ENCODE measurements around the gene RFFL. TPM values are rescaled to one million over a fixed set of nuclear protein-coding genes. Genes with fewer than 3 reads are reported as not detected.

Gene RFFL
- total RNA-seq, 1 experiment from 2014 or later, result 29.2 TPM

GRCh38 chr17:35021520-35022380 is 41.8 kb downstream of the RFFL start:
- H3K4me1 Mint-ChIP-seq (ENCODE audit: low read depth, unreplicated experiment), result peaks cover 21% of the 10 kb centered on the region
- CTCF ChIA-PET, result no interaction called here
- no TSS peak for BruUV-seq (replicated peaks)
- no peak overlapping the region for H3K27ac Mint-ChIP-seq (ENCODE audit: unreplicated experiment)
- DNase-seq, result no peak
- H3K9me3 Mint-ChIP-seq (ENCODE audit: low read depth, unreplicated experiment), result no peaks in the 10 kb centered on the region
- H3K27me3 Mint-ChIP-seq (ENCODE audit: unreplicated experiment), result no peaks in the 10 kb centered on the region
- TF ChIP-seq CTCF (IDR thresholded peaks at IDR 0.05; ENCODE audit: unreplicated experiment), result no peak
- H3K36me3 Mint-ChIP-seq (ENCODE audit: insufficient read depth, unreplicated experiment), result peaks cover 32% of the 10 kb centered on the region
- H3K4me3 Mint-ChIP-seq (ENCODE audit: low read depth, unreplicated experiment), result no peak overlapping the region
- intact Hi-C loops (cut with micrococcal nuclease; ENCODE audit: unreplicated experiment), result no loop called here

GRCh38 chr17:35019386-35020179 is 43.9 kb downstream of the RFFL start:
- Mint-ChIP-seq H3K4me1 (ENCODE audit: low read depth, unreplicated experiment) (peaks cover 21% of the 10 kb centered on the region), H3K27me3 (ENCODE audit: unreplicated experiment) (no peaks in the 10 kb centered on the region), H3K9me3 (ENCODE audit: low read depth, unreplicated experiment) (no peaks in the 10 kb centered on the region), H3K4me3 (ENCODE audit: low read depth, unreplicated experiment) (no peak overlapping the region), H3K27ac (ENCODE audit: unreplicated experiment) (no peak overlapping the region), H3K36me3 (ENCODE audit: insufficient read depth, unreplicated experiment) (peaks cover 37% of the 10 kb centered on the region)
- intact Hi-C loops (cut with micrococcal nuclease; ENCODE audit: unreplicated experiment), result loop anchor here (5.0 kb wide), 1 partner anchor 68 kb away; no protein-coding TSS in a partner anchor
- no peak for TF ChIP-seq CTCF (IDR thresholded peaks at IDR 0.05; ENCODE audit: unreplicated experiment)
- DNase-seq, result no peak
- no TSS peak for BruUV-seq (replicated peaks)
- CTCF ChIA-PET, result interaction anchor here (1.0 to 1.7 kb wide), 3 partner anchors 68 to 435 kb away, joined by 3 to 7 read pairs (median 6); no protein-coding TSS in a partner anchor

DNA sequence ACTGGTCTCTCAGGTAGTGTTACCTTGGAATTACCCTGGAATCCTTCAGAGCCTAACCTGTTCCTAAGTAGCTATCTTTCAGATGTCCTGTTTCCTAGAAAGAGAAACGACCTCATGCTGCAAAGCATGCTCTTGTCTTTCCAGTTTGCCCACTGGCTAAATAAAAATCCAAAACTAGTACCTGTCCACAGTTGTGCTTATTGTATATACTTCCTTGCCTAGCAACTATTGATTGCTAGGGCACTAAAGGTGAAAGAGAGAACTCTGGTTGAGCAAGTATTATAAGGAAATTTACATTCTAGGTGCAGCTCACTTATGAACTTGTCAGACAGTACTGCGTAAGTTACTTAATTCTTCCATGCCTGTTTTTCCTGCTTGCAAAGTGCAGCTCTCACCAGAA is 44.7 kb downstream of the RFFL start:
- DNase-seq, result peak; percentile 41
- Mint-ChIP-seq H3K36me3 (ENCODE audit: insufficient read depth, unreplicated experiment) (peaks cover 37% of the 10 kb centered on the region), H3K4me1 (ENCODE audit: low read depth, unreplicated experiment) (peaks cover 21% of the 10 kb centered on the region), H3K27ac (ENCODE audit: unreplicated experiment) (peak overlapping the region; percentile 77), H3K27me3 (ENCODE audit: unreplicated experiment) (no peaks in the 10 kb centered on the region), H3K4me3 (ENCODE audit: low read depth, unreplicated experiment) (peak overlapping the region; percentile 21), H3K9me3 (ENCODE audit: low read depth, unreplicated experiment) (no peaks in the 10 kb centered on the region)
- CTCF ChIA-PET, result interaction anchor here (0.6 to 1.7 kb wide), 5 partner anchors 57 to 434 kb away, joined by 3 to 7 read pairs (median 3); partner anchors contain the start of genes CCT6B and ZNF830
- no TSS peak for BruUV-seq (replicated peaks)
- TF ChIP-seq CTCF (IDR thresholded peaks at IDR 0.05; ENCODE audit: unreplicated experiment), result no peak
- intact Hi-C loops (cut with micrococcal nuclease; ENCODE audit: unreplicated experiment), result loop anchor here (1.0 to 5.0 kb wide), 2 partner anchors 26 to 68 kb away; no protein-coding TSS in a partner anchor

DNA sequence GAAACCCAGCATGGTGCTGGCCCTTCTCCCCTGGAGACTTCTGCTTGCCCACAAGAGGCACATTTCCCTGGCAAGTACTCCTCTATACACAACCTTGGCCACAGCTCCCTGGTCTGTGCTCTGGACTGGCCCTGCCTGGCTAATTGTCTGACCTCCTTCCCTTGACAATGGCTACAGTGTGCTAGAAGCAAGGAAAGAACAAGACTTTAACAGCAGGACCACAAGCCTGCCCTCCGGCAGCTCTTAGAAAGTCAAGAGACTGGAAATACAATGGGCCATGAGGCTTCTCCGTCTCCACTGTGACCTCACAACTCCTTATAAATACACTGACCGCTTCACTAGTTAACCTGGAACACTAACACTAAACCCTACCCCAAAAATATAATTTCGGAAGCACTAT is 46.5 kb downstream of the RFFL start:
- H3K9me3 Mint-ChIP-seq (ENCODE audit: low read depth, unreplicated experiment), result no peaks in the 10 kb centered on the region
- CTCF ChIA-PET, result no interaction called here
- intact Hi-C loops (cut with micrococcal nuclease; ENCODE audit: unreplicated experiment), result loop anchor here (5.0 kb wide), 1 partner anchor 70 kb away; no protein-coding TSS in a partner anchor
- DNase-seq, result no peak
- H3K27me3 Mint-ChIP-seq (ENCODE audit: unreplicated experiment), result no peaks in the 10 kb centered on the region
- H3K4me1 Mint-ChIP-seq (ENCODE audit: low read depth, unreplicated experiment), result peaks cover 21% of the 10 kb centered on the region
- H3K27ac Mint-ChIP-seq (ENCODE audit: unreplicated experiment), result no peak overlapping the region
- TF ChIP-seq CTCF (IDR thresholded peaks at IDR 0.05; ENCODE audit: unreplicated experiment), result no peak
- no peak overlapping the region for H3K4me3 Mint-ChIP-seq (ENCODE audit: low read depth, unreplicated experiment)
- no TSS peak for BruUV-seq (replicated peaks)
- H3K36me3 Mint-ChIP-seq (ENCODE audit: insufficient read depth, unreplicated experiment), result peaks cover 30% of the 10 kb centered on the region

All from Calu3 (cell line).